Transverse colon (tissue), 4 donors: ENCODE measurements around the gene RAPGEF2. TPM values are rescaled to one million over a fixed set of nuclear protein-coding genes. Genes with fewer than 3 reads are reported as not detected.

ENCODE experiments used
- DNase-seq: peaks from one replicate; pipeline ENCODE4 v3.0.0-alpha.2; 2019
- H3K27ac ChIP-seq, 4 donors: fragments of 200-600 bp; sonication (generic); 2 replicates each; pipeline ENCODE4 v1.5.1; 2016 to 2018; ENCODE audit warnings: inconsistent platforms in 4 of 4
- H3K27me3 ChIP-seq: fragments of 200-600 bp; sonication (generic); 2 replicates; pipeline ENCODE4 v1.5.1; 2017; ENCODE audit warnings: inconsistent platforms
- H3K36me3 ChIP-seq, 4 donors: fragments of 200-600 bp; sonication (generic); 2 replicates each; pipeline ENCODE4 v1.5.1; 2017 to 2019; ENCODE audit warnings: inconsistent platforms in 4 of 4
- H3K4me1 ChIP-seq, 4 donors: fragments of 200-600 bp; sonication (generic); 2 replicates each; pipeline ENCODE4 v1.5.1; 2017 to 2020; ENCODE audit warnings: inconsistent platforms in 4 of 4
- H3K4me3 ChIP-seq, 4 donors: fragments of 200-600 bp; sonication (generic); 1 replicate in 1 of 4; 2 replicates in 3 of 4; pipeline versions ENCODE4 v1.5.1 to v1.6.1; 2017 to 2019; ENCODE audit warnings: inconsistent platforms in 4 of 4
- H3K9me3 ChIP-seq, 2 donors: fragments of 200-600 bp; sonication (generic); 2 replicates each; pipeline ENCODE4 v1.5.1; 2017 to 2019; ENCODE audit warnings: inconsistent platforms in 2 of 2
- CTCF ChIP-seq, 5 experiments: fragments of 200-600 bp in 3 of 5; fragments of 450-650 bp in 2 of 5; sonication (generic) in 3 of 5; IDR thresholded peaks; 1 replicate in 2 of 5; 2 replicates in 3 of 5; pipeline ENCODE4 v1.5.1; 2016 to 2017; ENCODE audit warnings: antibody characterized with exemption in 5 of 5, inconsistent platforms in 3 of 5, mild to moderate bottlenecking in 2 of 5, moderate library complexity in 1 of 5
- EP300 ChIP-seq: sonication (generic); formaldehyde crosslinking; IDR thresholded peaks from one replicate; pipeline ENCODE4 v1.6.1; 2017; ENCODE audit warnings: antibody characterized with exemption, low read depth
- POLR2A ChIP-seq: fragments of 450-650 bp; IDR thresholded peaks from one replicate; pipeline ENCODE4 v1.6.1; 2016; ENCODE audit warnings: antibody characterized with exemption, mild to moderate bottlenecking, moderate library complexity
- POLR2AphosphoS5 ChIP-seq, 3 donors: sonication (generic); formaldehyde crosslinking; IDR thresholded peaks; one replicate each; pipeline ENCODE4 v1.6.1; 2016; ENCODE audit warnings: antibody characterized with exemption in 3 of 3
- WGBS, 2 donors: methylation state at CpG; one replicate each; pipeline ENCODE4 v1.1.5; 2018; ENCODE audit warnings: low coverage in 1 of 2; 5-methylcytosine and 5-hydroxymethylcytosine counted together
- in situ Hi-C, 4 donors: fragments of 200-750 bp; cut with MboI; loops; one replicate each; pipeline versions ENCODE4 v1.15.0 to v1.15.1; 2017; ENCODE audit warnings: low sequenced_read_pairs in 3 of 4, low pct_ligation_motif_present in 1 of 4, low pct_unique_long_range_greater_than_20kb in 1 of 4
- intact Hi-C: fragments of 100-400 bp; cut with DNase I; formaldehyde crosslinking; loops from one replicate; pipeline ENCODE4 v1.15.1; 2023; ENCODE audit warnings: low total_unique reads
- total RNA-seq, 4 donors: library from RNA; depleted of rRNA; stranded (reverse); fragments of >200 nt; gene quantifications; one replicate each; pipeline ENCODE4 v1.1.0, GENCODE V29; 2016

Gene RAPGEF2
- total RNA-seq, 4 donors from 2014 or later: 23.3 to 64.8 (median 49.6) TPM

GRCh38 chr4:159239629-159240028 lies 136.8 kb downstream of the RAPGEF2 start:
- no peak for DNase-seq
- H3K36me3 ChIP-seq: peaks cover 0 to 8% (median 0%) of the 10 kb centered on the region in 4 donors
- 70 to 72% methylated on average over 2 of the region's 2 CpGs for WGBS, 2 donors
- no peaks in the 10 kb centered on the region for H3K27me3 ChIP-seq
- no peak overlapping the region for H3K4me3 ChIP-seq
- in situ Hi-C loops (no loop called here), intact Hi-C loops (no loop called here)
- H3K9me3 ChIP-seq: no peaks in the 10 kb centered on the region
- TF ChIP-seq POLR2A (no peak), CTCF (IDR thresholded peaks at IDR 0.05) (no peak), POLR2AphosphoS5 (IDR thresholded peaks at IDR 0.05) (no peak), EP300 (no peak)
- peak overlapping the region in 1 of 4 donors; percentile 59 for H3K27ac ChIP-seq
- H3K4me1 ChIP-seq: peaks cover 0 to 22% (median 0%) of the 10 kb centered on the region in 4 donors

GRCh38 chr4:159240046-159240445 lies 137.2 kb downstream of the RAPGEF2 start:
- in situ Hi-C loops: no loop called here

GRCh38 chr4:159240687-159241086 lies 137.8 kb downstream of the RAPGEF2 start:
- in situ Hi-C loops: no loop called here
- Histone ChIP-seq H3K9me3 (no peaks in the 10 kb centered on the region), H3K4me1 (peaks cover 0 to 22% (median 0%) of the 10 kb centered on the region in 4 donors), H3K27me3 (no peaks in the 10 kb centered on the region), H3K27ac (peak overlapping the region; percentile 14 to 59 (median 42)), H3K36me3 (peaks cover 0 to 8% (median 0%) of the 10 kb centered on the region in 4 donors), H3K4me3 (no peak overlapping the region)
- intact Hi-C loops: no loop called here
- DNase-seq: no peak
- TF ChIP-seq EP300 (no peak), CTCF (IDR thresholded peaks at IDR 0.05) (no peak), POLR2A (no peak), POLR2AphosphoS5 (IDR thresholded peaks at IDR 0.05) (no peak)
- WGBS, 2 donors: 74 to 75% methylated on average over 3 of the region's 3 CpGs

More at GRCh38 chr4:159240046-159240445, 137.2 kb downstream of the RAPGEF2 start:
- Histone ChIP-seq H3K27me3 (no peaks in the 10 kb centered on the region), H3K9me3 (no peaks in the 10 kb centered on the region), H3K36me3 (peaks cover 0 to 8% (median 0%) of the 10 kb centered on the region in 4 donors), H3K4me3 (no peak overlapping the region), H3K27ac (peak overlapping the region; percentile 14 to 59 (median 42)), H3K4me1 (peaks cover 0 to 22% (median 0%) of the 10 kb centered on the region in 4 donors)
- 60 to 84% methylated on average over 1 to 4 of the region's 4 CpGs for WGBS, 2 donors
- no peak for DNase-seq
- intact Hi-C loops: no loop called here
- no peak for TF ChIP-seq POLR2A
- TF ChIP-seq EP300: no peak
- no peak for TF ChIP-seq CTCF (IDR thresholded peaks at IDR 0.05)
- TF ChIP-seq POLR2AphosphoS5 (IDR thresholded peaks at IDR 0.05): no peak

GRCh38 chr4:159242427-159242826 lies 139.5 kb downstream of the RAPGEF2 start:
- Histone ChIP-seq H3K27ac (no peak overlapping the region), H3K27me3 (no peaks in the 10 kb centered on the region), H3K4me1 (peaks cover 0 to 22% (median 0%) of the 10 kb centered on the region in 4 donors), H3K9me3 (no peaks in the 10 kb centered on the region), H3K36me3 (peaks cover 0 to 8% (median 0%) of the 10 kb centered on the region in 4 donors), H3K4me3 (no peak overlapping the region)
- intact Hi-C loops (no loop called here), in situ Hi-C loops (no loop called here)
- no peak for DNase-seq
- TF ChIP-seq POLR2A (no peak), CTCF (IDR thresholded peaks at IDR 0.05) (no peak), POLR2AphosphoS5 (IDR thresholded peaks at IDR 0.05) (no peak), EP300 (no peak)
